ENCODE results near the gene SCAMP4.

The SCAMP4 gene

GRCh38 chr19:1864480-1865171, 40.6 kb upstream of the SCAMP4 start (continued):
- TF ChIP-seq ZNF155 (tag by site-specific recombination; IDR thresholded peaks at IDR 0.05) (no peak), ZNF132 (tag by site-specific recombination; IDR thresholded peaks at IDR 0.05; ENCODE audit: borderline replicate concordance) (no peak), ZNF561 (tag by site-specific recombination; IDR thresholded peaks at IDR 0.05; ENCODE audit: borderline replicate concordance) (no peak), ZNF768 (tag by site-specific recombination; IDR thresholded peaks at IDR 0.05) (no peak), ZNF776 (tag by site-specific recombination; IDR thresholded peaks at IDR 0.05; ENCODE audit: borderline replicate concordance) (no peak), ZSCAN4 (tag by site-specific recombination; IDR thresholded peaks at IDR 0.05) (no peak), ZNF530 (tag by site-specific recombination; IDR thresholded peaks at IDR 0.05; ENCODE audit: low read depth) (no peak), ZNF704 (tag by site-specific recombination; IDR thresholded peaks at IDR 0.05) (no peak), PBX3 (CRISPR knock-in tag; IDR thresholded peaks at IDR 0.05) (no peak), ZNF366 (tag by site-specific recombination; conservative IDR thresholded peaks at IDR 0.05) (0 out of 2 replicates have a peak, but pooled peaks have one; percentile 23), ZNF777 (tag by site-specific recombination; IDR thresholded peaks at IDR 0.05; ENCODE audit: borderline replicate concordance) (no peak), ZNF114 (tag by site-specific recombination; IDR thresholded peaks at IDR 0.05) (no peak), ZBTB10 (tag by site-specific recombination; IDR thresholded peaks at IDR 0.05) (peak; percentile 85; the same call in 1 of the 2 replicates), ZNF48 (tag by site-specific recombination; IDR thresholded peaks at IDR 0.05) (no peak), ZNF211 (tag by site-specific recombination; IDR thresholded peaks at IDR 0.05; ENCODE audit: low read depth) (no peak), HOXC10 (CRISPR knock-in tag; IDR thresholded peaks at IDR 0.05) (no peak), AEBP2 (tag by site-specific recombination; IDR thresholded peaks at IDR 0.05; ENCODE audit: borderline replicate concordance) (no peak), KLF16 (tag by site-specific recombination; IDR thresholded peaks at IDR 0.05) (no peak; the same call in 1 of the 2 replicates), ZNF16 (tag by site-specific recombination; IDR thresholded peaks at IDR 0.05; ENCODE audit: low read depth) (no peak), ZNF292 (tag by site-specific recombination; IDR thresholded peaks at IDR 0.05; ENCODE audit: borderline replicate concordance, low read depth) (no peak), ZNF26 (tag by site-specific recombination; IDR thresholded peaks at IDR 0.05) (no peak), ZBTB6 (tag by site-specific recombination; IDR thresholded peaks at IDR 0.05) (no peak), ZNF423 (tag by site-specific recombination; IDR thresholded peaks at IDR 0.05) (no peak), SP7 (tag by site-specific recombination; IDR thresholded peaks at IDR 0.05) (peak; percentile 7), ZNF596 (tag by site-specific recombination; IDR thresholded peaks at IDR 0.05) (no peak), SETDB1 (IDR thresholded peaks at IDR 0.05; ENCODE audit: insufficient read length, low read length) (no peak), ZNF140 (tag by site-specific recombination; IDR thresholded peaks at IDR 0.05) (no peak), ZNF202 (tag by site-specific recombination; IDR thresholded peaks at IDR 0.05; ENCODE audit: borderline replicate concordance) (no peak), SCRT2 (tag by site-specific recombination; IDR thresholded peaks at IDR 0.05) (no peak), ZNF2 (tag by site-specific recombination; IDR thresholded peaks at IDR 0.05) (peak; percentile 79)

Measured in HEK293 (cell line).